ENCODE data around the gene LRRTM1. TPM values are rescaled to one million over a fixed set of nuclear protein-coding genes. Genes with fewer than 3 reads are reported as not detected.

Gene LRRTM1
- total RNA-seq, 4 donors from 2014 or later: 0.83 to 2.6 (median 1.7) TPM

GRCh38 chr2:80300954-80301353 lies 3.6 kb downstream of the LRRTM1 start:
- no peak for TF ChIP-seq POLR2A (IDR thresholded peaks at IDR 0.05; ENCODE audit: low read depth)
- TF ChIP-seq EP300 (IDR thresholded peaks at IDR 0.05): no peak
- TF ChIP-seq CTCF (IDR thresholded peaks at IDR 0.05): no peak
- TF ChIP-seq POLR2AphosphoS5 (IDR thresholded peaks at IDR 0.05): no peak
- no peak overlapping the region for H3K4me3 ChIP-seq
- 20% methylated on average over 1 of the region's 1 CpG for WGBS
- DNase-seq (ENCODE audit: extremely low spot score): no peak
- H3K9me3 ChIP-seq: no peaks in the 10 kb centered on the region
- H3K36me3 ChIP-seq: no peaks in the 10 kb centered on the region
- intact Hi-C loops (cut with DNase I): no loop called here
- H3K4me1 ChIP-seq: peaks cover 15 to 31% (median 27%) of the 10 kb centered on the region in 4 donors
- no peak overlapping the region for H3K27ac ChIP-seq (replicated peaks in 1 of 4)
- H3K27me3 ChIP-seq: peaks cover 0 to 42% (median 19%) of the 10 kb centered on the region in 4 donors

- Histone ChIP-seq H3K4me1 (peaks cover 15 to 31% (median 27%) of the 10 kb centered on the region in 4 donors), H3K9me3 (no peaks in the 10 kb centered on the region), H3K36me3 (no peaks in the 10 kb centered on the region), H3K4me3 (no peak overlapping the region), H3K27ac (replicated peaks in 1 of 4) (no peak overlapping the region), H3K27me3 (peaks cover 0 to 36% (median 16%) of the 10 kb centered on the region in 4 donors)
- DNase-seq (ENCODE audit: extremely low spot score): no peak
- intact Hi-C loops (cut with DNase I): no loop called here
- TF ChIP-seq POLR2A (IDR thresholded peaks at IDR 0.05; ENCODE audit: low read depth) (no peak), EP300 (IDR thresholded peaks at IDR 0.05) (no peak), POLR2AphosphoS5 (IDR thresholded peaks at IDR 0.05) (no peak), CTCF (IDR thresholded peaks at IDR 0.05) (no peak)
- WGBS: 58% methylated on average over 1 of the region's 1 CpG
These were observed 4.2 kb downstream of the LRRTM1 start for GRCh38 chr2:80300346-80300745.

- H3K9me3 ChIP-seq: no peaks in the 10 kb centered on the region
- H3K36me3 ChIP-seq: no peaks in the 10 kb centered on the region
- no peak for DNase-seq (ENCODE audit: extremely low spot score)
- WGBS: 85% methylated on average over 5 of the region's 5 CpGs
- TF ChIP-seq POLR2AphosphoS5 (IDR thresholded peaks at IDR 0.05): no peak
- intact Hi-C loops (cut with DNase I): no loop called here
- H3K4me1 ChIP-seq: peaks cover 10 to 25% (median 22%) of the 10 kb centered on the region in 4 donors
- H3K27ac ChIP-seq (replicated peaks in 1 of 4): no peak overlapping the region
- no peak overlapping the region for H3K4me3 ChIP-seq
- H3K27me3 ChIP-seq: peaks cover 0 to 30% (median 12%) of the 10 kb centered on the region in 4 donors
These were observed 4.9 kb downstream of the LRRTM1 start for GRCh38 chr2:80299661-80300060.

DNA sequence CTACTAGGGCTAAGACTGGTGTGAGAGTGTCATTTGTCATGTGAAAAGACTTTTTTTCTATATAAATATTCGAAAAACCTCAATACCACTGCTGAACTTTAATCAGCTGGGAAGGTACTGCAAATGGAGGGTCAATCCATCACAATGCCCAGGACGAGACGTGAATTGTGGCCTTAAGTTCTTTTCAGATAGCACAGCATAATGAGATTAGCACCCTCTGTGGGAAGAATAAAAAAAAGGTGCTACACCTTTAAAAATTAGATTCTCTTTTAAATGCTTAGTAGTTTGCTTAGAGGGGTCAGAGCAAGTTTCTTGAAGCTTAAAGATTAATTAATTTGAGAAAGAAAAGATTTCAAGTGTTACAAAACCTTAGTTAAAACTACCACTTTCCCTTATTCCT lies 5.6 kb downstream of the LRRTM1 start:
- Histone ChIP-seq H3K4me3 (no peak overlapping the region), H3K27me3 (peaks cover 0 to 24% (median 10%) of the 10 kb centered on the region in 4 donors), H3K27ac (replicated peaks in 1 of 4) (no peak overlapping the region), H3K9me3 (peaks cover 0 to 3% (median 0%) of the 10 kb centered on the region in 4 donors), H3K36me3 (no peaks in the 10 kb centered on the region), H3K4me1 (peaks cover 10 to 18% (median 16%) of the 10 kb centered on the region in 4 donors)
- WGBS: 71% methylated on average over 3 of the region's 3 CpGs
- no peak for TF ChIP-seq POLR2A (IDR thresholded peaks at IDR 0.05; ENCODE audit: low read depth)
- no peak for TF ChIP-seq EP300 (IDR thresholded peaks at IDR 0.05)
- TF ChIP-seq POLR2AphosphoS5 (IDR thresholded peaks at IDR 0.05): no peak
- no peak for TF ChIP-seq CTCF (IDR thresholded peaks at IDR 0.05)
- no peak for DNase-seq (ENCODE audit: extremely low spot score)
- intact Hi-C loops (cut with DNase I): no loop called here

GRCh38 chr2:80293039-80293438 lies 11.5 kb downstream of the LRRTM1 start:
- H3K4me3 ChIP-seq: no peak overlapping the region
- intact Hi-C loops (cut with DNase I): no loop called here
- TF ChIP-seq POLR2AphosphoS5 (IDR thresholded peaks at IDR 0.05) (no peak), CTCF (IDR thresholded peaks at IDR 0.05) (no peak), POLR2A (IDR thresholded peaks at IDR 0.05; ENCODE audit: low read depth) (no peak), EP300 (IDR thresholded peaks at IDR 0.05) (no peak)
- H3K27me3 ChIP-seq: no peaks in the 10 kb centered on the region
- H3K36me3 ChIP-seq: no peaks in the 10 kb centered on the region
- peaks cover 0 to 3% (median 0%) of the 10 kb centered on the region in 4 donors for H3K9me3 ChIP-seq
- DNase-seq (ENCODE audit: extremely low spot score): no peak
- peaks cover 0 to 29% (median 20%) of the 10 kb centered on the region in 4 donors for H3K4me1 ChIP-seq
- H3K27ac ChIP-seq (replicated peaks in 1 of 4): no peak overlapping the region

Measured in esophagus muscularis mucosa (tissue), 4 donors.